GM06990 (cell line): ENCODE data around the gene SPATC1L.

Experiments
- DNase-seq: peaks from one replicate; pipeline ENCODE4 v3.0.0-alpha.2; 2011; ENCODE audit not compliant: insufficient read length; ENCODE audit errors: extremely low read depth
- H3K27me3 ChIP-seq: replicated peaks from 2 replicates; pipeline ENCODE4 v1.6.0; 2011; ENCODE audit warnings: low read length; ENCODE audit not compliant: control insufficient read depth, insufficient read depth
- H3K36me3 ChIP-seq: 2 replicates; pipeline ENCODE4 v1.5.1; 2011; ENCODE audit warnings: low read length; ENCODE audit not compliant: control insufficient read depth, insufficient read depth
- H3K4me3 ChIP-seq: replicated peaks from 2 replicates; pipeline ENCODE4 v1.5.1; 2011; ENCODE audit warnings: low read depth, mild to moderate bottlenecking, control low read depth, low read length
- CTCF ChIP-seq: IDR thresholded peaks from 2 replicates; pipeline ENCODE4 v1.5.1; 2011; ENCODE audit warnings: low read length, control low read depth, mild to moderate bottlenecking, inconsistent platforms; ENCODE audit not compliant: insufficient read depth, poor library complexity, severe bottlenecking

SPATC1L gene

GRCh38 chr21:46183910-46184624 is at the start of gene SPATC1L:
Gene SPATC1L, minus strand, starts transcription at chr21:46184459. Its CDS starts 1,643 bp downstream, at chr21:46182816.
- TF ChIP-seq CTCF: no peak
- Histone ChIP-seq H3K4me3 (peak within 1 kb of the TSS; percentile 95), H3K27me3 (no peaks in the 10 kb centered on the region), H3K36me3 (no peaks in the 10 kb centered on the region; the same call in 1 of the 2 replicates)
- DNase-seq: peak; percentile 85

GRCh38 chr21:46229923-46230260 is 45.6 kb upstream of the SPATC1L start:
- Histone ChIP-seq H3K27me3 (no peaks in the 10 kb centered on the region), H3K4me3 (peak overlapping the region; percentile 66), H3K36me3 (peaks cover 7% of the 10 kb centered on the region)
- TF ChIP-seq CTCF: no peak
- DNase-seq: no peak

- DNase-seq: no peak
- Histone ChIP-seq H3K36me3 (peaks cover 2% of the 10 kb centered on the region), H3K4me3 (peak overlapping the region; percentile 66), H3K27me3 (no peaks in the 10 kb centered on the region)
- peak; percentile 70 for TF ChIP-seq CTCF
Observed at GRCh38 chr21:46229133-46229922, 45.1 kb upstream of the SPATC1L start.

DNA sequence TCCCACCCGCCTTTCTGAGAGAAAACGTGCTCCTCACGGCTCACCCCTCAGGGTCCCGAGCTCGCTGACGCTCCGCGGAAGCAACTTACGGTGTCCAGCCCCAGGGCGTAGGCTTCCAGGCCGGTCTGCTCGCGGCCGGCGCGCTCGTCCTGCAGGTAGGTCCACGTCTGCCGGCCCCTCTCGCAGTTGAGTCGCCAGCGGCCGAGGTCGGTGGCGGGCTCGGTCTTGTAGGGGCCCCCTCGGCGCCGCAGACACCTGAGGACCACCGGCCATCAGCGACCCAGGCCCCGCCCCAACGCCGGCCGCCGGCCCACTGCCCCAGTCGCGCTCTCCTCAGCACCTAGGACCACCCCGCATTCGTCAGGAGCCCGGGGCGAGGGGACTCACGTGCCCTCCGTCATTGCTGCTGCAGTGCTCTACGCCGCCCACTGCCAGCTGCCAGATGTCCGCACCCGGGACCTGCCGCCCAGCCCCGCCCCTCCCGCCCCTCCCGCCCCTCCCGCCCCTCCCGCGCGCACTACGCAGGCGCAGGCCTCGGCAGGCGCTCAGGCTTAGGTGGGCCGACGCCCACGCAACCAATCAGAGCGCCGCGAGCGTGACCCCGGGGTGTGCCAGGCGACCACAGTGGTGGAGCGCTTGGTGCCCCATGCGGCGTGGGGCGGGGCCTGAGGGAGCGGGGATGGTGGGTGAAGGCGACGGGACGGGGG is 44.2 kb upstream of the SPATC1L start, which contains the start of gene LSS:
Gene LSS, minus strand, starts transcription at position 430 of the 707 bp plus-strand sequence. Its CDS starts 29 bp downstream, at position 401.
- DNase-seq: peak; percentile 98
- TF ChIP-seq CTCF: no peak
- Histone ChIP-seq H3K27me3 (no peaks in the 10 kb centered on the region), H3K4me3 (peak within 1 kb of the TSS; percentile 82), H3K36me3 (peaks cover 2% of the 10 kb centered on the region; the same call in 1 of the 2 replicates)

DNA sequence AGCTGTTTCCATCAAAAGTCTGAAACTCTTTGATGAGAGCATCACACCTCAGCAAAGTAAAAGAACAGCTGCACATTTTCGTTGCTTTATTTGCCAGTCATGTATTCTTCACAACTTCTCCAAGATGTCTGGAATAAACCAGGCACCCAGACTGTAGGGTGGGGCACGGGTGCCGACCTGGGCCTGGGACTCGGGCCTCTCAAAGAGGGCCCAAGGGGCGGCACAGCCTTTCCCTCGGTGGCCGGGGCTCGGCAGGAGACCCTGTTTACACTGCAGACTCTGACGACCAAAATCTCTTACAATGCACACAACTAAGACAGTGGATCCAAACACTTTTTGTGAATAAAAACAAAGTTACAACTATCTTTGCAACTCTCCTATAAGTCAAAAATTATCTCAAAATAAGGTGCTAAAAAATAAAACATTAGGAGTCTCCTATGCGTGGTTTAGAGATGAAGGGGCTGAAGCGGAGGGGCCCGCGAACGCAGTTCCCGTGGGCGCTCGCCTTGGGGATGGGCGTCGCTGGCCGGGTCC is 43.6 kb upstream of the SPATC1L start:
- no peak for DNase-seq
- Histone ChIP-seq H3K27me3 (no peaks in the 10 kb centered on the region), H3K36me3 (peaks cover 2% of the 10 kb centered on the region), H3K4me3 (peak overlapping the region; percentile 82)
- TF ChIP-seq CTCF: no peak
